ENCODE measurements around the gene CCDC102B.

CCDC102B gene

DNA sequence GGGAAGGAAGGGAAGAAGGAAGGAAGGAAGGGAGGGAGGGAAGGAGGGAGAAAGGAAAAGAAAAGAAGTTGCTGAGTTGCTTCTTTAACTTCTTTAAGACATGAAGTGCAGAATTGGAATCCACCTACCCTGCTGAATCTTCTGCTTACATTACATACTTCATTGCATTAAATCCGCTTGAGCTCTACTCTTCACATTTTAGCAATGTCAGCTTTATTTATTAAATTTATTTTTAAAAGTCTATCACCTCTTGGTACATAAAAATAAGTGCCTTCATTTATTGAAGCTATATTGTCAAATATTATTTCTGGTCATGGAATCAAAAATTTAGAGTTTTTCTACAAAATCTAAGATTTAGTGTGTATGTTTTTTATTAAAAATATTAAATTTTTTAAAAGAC lies 284.6 kb downstream of the CCDC102B start:
- no peaks in the 10 kb centered on the region for H3K4me1 Mint-ChIP-seq
- H3K27ac Mint-ChIP-seq: no peak overlapping the region
- H3K27me3 Mint-ChIP-seq: no peaks in the 10 kb centered on the region
- no peaks in the 10 kb centered on the region for H3K36me3 Mint-ChIP-seq
- DNase-seq: no peak
- no peak for ATAC-seq (replicated peaks)
- no peaks in the 10 kb centered on the region for H3K9me3 Mint-ChIP-seq
- H3K4me3 Mint-ChIP-seq: no peak overlapping the region

DNA sequence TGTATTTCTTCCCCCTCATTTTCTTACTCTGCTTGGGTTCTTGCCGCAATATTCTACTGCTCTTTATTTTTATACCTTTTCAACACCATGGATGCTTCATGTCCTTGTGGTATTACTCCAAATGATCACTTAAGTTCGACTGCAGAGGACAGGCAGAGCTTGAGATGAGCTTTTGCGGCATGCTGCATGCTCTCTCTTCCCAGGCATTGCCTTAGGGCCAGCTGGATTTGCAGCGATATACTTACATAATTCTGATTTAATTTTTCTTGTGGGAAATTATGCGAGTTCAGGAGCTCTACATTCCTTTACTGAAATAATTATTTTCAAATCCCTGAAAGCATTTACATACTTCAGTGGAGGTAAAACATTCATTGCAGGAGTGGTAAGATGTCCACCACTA lies 288.1 kb downstream of the CCDC102B start:
- no peaks in the 10 kb centered on the region for H3K27me3 Mint-ChIP-seq
- H3K27ac Mint-ChIP-seq: no peak overlapping the region
- H3K4me3 Mint-ChIP-seq: no peak overlapping the region
- H3K4me1 Mint-ChIP-seq: no peaks in the 10 kb centered on the region
- no peaks in the 10 kb centered on the region for H3K36me3 Mint-ChIP-seq
- no peak for DNase-seq
- ATAC-seq (replicated peaks): no peak
- H3K9me3 Mint-ChIP-seq: no peaks in the 10 kb centered on the region

GRCh38 chr18:69088973-69089372 lies 291.1 kb downstream of the CCDC102B start:
- no peaks in the 10 kb centered on the region for H3K4me1 Mint-ChIP-seq
- no peak for DNase-seq
- H3K9me3 Mint-ChIP-seq: peaks cover 3% of the 10 kb centered on the region in 2 donors
- H3K27ac Mint-ChIP-seq: no peak overlapping the region
- no peaks in the 10 kb centered on the region for H3K36me3 Mint-ChIP-seq
- no peak overlapping the region for H3K4me3 Mint-ChIP-seq
- ATAC-seq (replicated peaks): no peak
- no peaks in the 10 kb centered on the region for H3K27me3 Mint-ChIP-seq

DNA sequence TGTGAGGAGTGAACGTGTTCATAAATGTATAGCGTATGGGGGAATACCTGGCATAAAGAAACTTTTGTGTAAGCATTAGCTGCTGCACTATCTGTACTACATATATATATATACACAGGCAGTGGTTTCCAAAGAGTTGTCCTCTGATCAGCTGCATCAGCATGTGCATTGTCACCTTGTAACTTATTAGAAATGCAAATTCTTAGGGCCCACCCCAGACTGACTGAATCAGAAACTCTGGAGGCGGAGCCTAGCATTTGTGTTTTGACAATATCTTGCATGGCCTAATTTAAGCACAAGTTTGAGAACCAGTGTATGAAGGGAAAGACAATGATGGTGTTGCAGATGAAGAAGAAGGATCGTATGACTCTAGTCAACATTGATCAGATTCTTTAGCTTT lies 299.5 kb downstream of the CCDC102B start:
- Mint-ChIP-seq H3K27me3 (no peaks in the 10 kb centered on the region), H3K4me1 (no peaks in the 10 kb centered on the region), H3K4me3 (no peak overlapping the region), H3K27ac (no peak overlapping the region), H3K9me3 (peaks cover 3 to 4% of the 10 kb centered on the region in 2 donors), H3K36me3 (no peaks in the 10 kb centered on the region)
- DNase-seq: no peak
- ATAC-seq (replicated peaks): peak in 1 of 2 donors; percentile 19

DNA sequence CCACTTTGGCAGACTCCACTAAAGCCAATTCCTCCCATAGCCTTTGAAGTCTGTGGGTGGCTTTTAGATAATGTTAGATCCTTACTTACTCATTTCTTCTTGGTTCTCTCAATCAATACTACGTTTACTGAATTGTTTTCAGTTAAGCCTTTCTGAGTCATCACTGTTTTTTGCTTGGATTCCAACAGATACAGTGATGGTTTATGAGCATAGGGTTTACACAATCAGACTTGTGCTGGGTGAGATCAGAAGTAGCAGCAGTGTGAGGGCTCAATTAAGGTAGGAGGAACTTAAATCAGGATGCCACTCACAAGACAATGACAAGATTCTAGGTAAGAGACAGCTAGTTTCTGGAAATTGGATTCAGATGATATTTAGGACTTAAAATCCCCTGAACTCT lies 305.1 kb downstream of the CCDC102B start:
- Mint-ChIP-seq H3K36me3 (no peaks in the 10 kb centered on the region), H3K27ac (no peak overlapping the region), H3K9me3 (peaks cover 7 to 8% of the 10 kb centered on the region in 2 donors), H3K4me1 (no peaks in the 10 kb centered on the region), H3K27me3 (no peaks in the 10 kb centered on the region), H3K4me3 (no peak overlapping the region)
- ATAC-seq (replicated peaks) (no peak), DNase-seq (no peak)
